DMS114 treated with DMSO at 0.1 percent for 48 hours (cell line): ENCODE data around the gene TMC6.
"Not testable (repeated sequence)": the region's sequence is repeated elsewhere in the genome, so short reads cannot be mapped to it uniquely, and the experiment has no call there.

Experiments
- DNase-seq: peaks from one replicate; lab custom pipeline; 2025; ENCODE audit not compliant: unreplicated experiment; lab: John Stamatoyannopoulos, UW

TMC6 gene

GRCh38 chr17:78159575-78160158 lies 31.1 kb upstream of the TMC6 start:
- DNase-seq = no peak

DNA sequence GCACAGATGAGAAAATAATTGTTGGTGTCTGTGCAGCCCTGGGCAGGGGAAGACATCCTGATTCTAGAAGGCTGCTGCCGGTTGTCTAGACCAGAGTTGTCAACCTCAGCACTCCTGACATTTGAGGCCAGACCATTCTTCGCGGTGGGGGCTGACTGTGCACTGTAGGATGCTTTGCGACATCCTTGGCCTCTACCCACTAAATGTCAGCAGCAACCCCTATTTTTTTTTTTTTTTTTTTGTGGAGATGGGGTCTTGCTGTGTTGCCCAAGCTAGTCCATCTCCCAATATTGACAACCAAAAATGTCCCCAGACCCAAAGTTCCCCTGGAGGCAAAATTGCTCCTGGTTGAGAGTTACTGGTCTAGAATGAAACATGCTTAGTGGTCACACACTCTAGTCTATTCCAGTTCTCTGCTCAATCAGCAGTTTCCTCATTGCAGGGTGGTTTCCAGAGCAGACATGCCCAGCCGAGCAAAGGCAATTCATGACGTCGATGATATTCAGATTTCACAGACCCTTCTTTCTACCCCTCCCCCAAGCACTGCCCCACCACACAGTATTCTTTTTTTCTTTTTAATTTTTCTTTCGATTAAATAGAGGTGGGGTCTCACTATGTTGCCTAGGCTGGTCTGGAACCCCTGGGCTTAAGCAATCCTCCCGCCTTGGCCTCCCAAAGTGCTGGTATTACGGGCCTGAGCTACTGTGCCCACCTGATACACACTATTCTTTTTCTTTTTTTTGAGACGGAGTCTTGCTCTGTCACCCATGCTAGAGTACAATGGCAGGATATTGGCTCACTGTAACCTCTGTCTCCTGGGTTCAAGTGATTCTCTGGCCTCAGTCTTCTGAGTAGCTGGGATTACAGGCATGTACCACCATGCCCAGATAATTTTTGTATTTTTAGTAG lies 26.6 kb upstream of the TMC6 start:
- no peak for DNase-seq

DNA sequence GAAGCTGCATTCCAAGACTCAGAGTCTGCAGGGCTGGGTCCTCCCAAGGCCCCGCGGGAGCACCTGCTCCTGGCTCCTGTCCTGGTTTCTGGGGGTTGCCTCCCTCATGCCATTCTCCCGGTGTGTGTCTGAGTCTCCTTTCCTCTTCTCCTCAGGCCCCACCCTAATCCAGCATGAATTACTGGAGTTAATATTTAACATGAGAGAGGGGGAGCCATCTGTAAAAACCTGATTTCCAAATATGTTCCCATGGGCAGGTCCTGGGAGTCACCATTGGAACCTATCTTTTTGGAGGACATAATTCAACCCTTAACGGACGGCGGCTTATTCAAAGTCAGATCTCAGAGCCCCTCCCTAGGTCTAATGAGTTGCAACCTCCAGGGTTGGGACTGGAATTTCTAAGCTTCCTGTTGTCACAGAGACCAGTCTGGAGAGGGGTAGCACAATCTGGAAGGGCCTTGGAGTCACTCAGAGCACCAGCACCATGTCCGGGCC lies 23.0 kb upstream of the TMC6 start:
- no peak for DNase-seq

GRCh38 chr17:78148286-78149016 lies 19.9 kb upstream of the TMC6 start:
- DNase-seq = no peak

- DNase-seq = no peak
Measured at GRCh38 chr17:78147315-78147998, 18.9 kb upstream of the TMC6 start.

GRCh38 chr17:78146881-78147280 lies 18.3 kb upstream of the TMC6 start:
- DNase-seq = no peak

DNA sequence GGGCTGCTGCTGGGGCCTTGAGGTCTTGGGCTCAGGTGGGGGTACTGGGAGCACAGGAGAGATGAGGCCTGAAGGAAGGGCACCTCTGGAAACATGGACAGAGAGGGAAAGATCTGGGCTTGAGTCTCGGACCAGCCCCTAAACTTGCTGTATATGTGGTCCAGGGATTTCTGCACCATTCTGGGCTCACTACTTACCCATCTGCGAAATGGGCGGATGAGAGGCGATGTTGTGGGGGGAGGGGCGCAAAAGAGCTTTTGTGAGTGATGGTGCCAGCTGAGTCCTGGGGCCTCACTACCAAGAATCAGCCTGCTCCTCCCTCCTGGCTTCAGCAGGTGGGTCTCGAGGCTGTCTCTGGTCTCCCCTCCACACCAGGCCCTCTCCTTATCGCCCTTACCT lies 17.9 kb upstream of the TMC6 start:
- DNase-seq = no peak

- DNase-seq = no peak
Measured at GRCh38 chr17:78144736-78145641, 16.4 kb upstream of the TMC6 start.

- DNase-seq = no peak
Measured at GRCh38 chr17:78144147-78144719, 15.7 kb upstream of the TMC6 start.

GRCh38 chr17:78143214-78144146 lies 14.9 kb upstream of the TMC6 start:
- no peak for DNase-seq

GRCh38 chr17:78142119-78142861 lies 13.7 kb upstream of the TMC6 start:
- no peak for DNase-seq

DNA sequence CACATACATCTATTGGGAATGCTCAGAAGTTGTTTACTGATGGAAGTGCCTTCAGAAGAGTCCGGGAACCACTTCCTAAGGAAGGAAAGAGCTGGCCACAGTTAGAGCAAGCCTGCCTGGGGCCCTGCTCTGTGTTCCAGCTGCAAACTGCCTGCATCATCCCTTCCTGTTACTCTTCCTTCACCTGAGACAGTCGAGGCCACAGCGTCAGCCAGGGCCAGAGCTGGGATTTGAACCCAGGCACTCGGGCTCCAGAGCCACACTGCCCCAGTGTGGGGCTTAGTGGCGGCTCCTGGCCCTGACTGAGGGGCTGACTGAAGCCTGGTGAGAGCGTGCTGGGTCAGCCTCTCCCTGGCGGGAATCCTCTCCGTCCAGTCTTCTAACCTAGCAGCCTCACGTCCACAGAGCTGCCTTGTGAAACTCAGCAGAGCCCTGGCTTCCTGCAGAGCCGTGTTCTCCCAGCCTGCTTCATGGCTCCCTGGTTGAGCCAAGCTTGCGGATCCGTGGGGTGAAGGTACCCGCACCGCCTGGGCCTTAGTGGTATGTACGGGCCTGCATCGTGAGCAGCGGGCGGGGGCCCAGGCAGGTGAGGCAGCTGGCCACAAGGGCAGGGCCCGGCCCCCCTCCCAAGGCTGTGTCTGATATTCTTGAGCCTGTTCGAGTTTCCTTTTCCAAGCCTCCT lies 13.0 kb upstream of the TMC6 start:
- DNase-seq = no peak

GRCh38 chr17:78140169-78141051 lies 11.9 kb upstream of the TMC6 start:
- DNase-seq = peak; percentile 89

DNA sequence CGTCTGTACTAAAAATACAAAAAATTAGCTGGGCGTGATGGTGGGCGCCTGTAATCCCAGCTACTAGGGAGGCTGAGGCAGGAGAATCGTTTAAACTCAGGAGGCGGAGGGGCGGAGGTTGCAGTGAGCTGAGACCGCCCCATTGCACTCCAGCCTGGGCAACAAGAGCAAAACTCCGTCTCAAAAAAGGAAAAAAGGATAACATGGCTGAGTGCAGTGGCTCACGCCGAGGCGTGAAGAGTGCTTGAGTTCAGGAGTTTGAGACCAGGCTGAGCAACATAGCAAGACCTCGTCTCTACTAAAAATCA lies 11.3 kb upstream of the TMC6 start:
- not testable (repeated sequence) for DNase-seq

GRCh38 chr17:78138204-78139060 lies 9.9 kb upstream of the TMC6 start:
- DNase-seq = no peak
